ENCODE results near the gene SYVN1. TPM values are rescaled to one million over a fixed set of nuclear protein-coding genes. Genes with fewer than 3 reads are reported as not detected.

The SYVN1 gene
- total and polyA plus RNA-seq, 10 donors = 35.1 to 152 (median 98.6) TPM

- DNase-seq = peak; percentile 99
- H3K27me3 ChIP-seq (replicated peaks in 1 of 7) = no peaks in the 10 kb centered on the region
- TF ChIP-seq CTCF (IDR thresholded peaks at IDR 0.05 in 8 of 11, conservative IDR thresholded peaks at IDR 0.05 in 3 of 11) = peak in 1 of 11 experiments; percentile 29
- peak; percentile 89 to 96 (median 94) for TF ChIP-seq POLR2AphosphoS5 (IDR thresholded peaks at IDR 0.05)
- TF ChIP-seq POLR2A (IDR thresholded peaks at IDR 0.05) = peak in 1 of 3 donors; percentile 72
- WGBS, 5 donors = 0 to 1% (median 1%) methylated on average over 34 to 64 of the region's 64 CpGs
- H3K4me3 ChIP-seq = peak within 1 kb of the TSS; percentile 54 to 77 (median 57)
- peaks cover 0 to 50% (median 36%) of the 10 kb centered on the region in 6 donors for H3K36me3 ChIP-seq
- no peaks in the 10 kb centered on the region for H3K9me3 ChIP-seq
- peak within 1 kb of the TSS; percentile 35 to 84 (median 76) for H3K27ac ChIP-seq
- intact Hi-C loops (cut with DNase I; ENCODE audit: low total_unique reads) = no loop called here
- peaks cover 40 to 69% (median 56%) of the 10 kb centered on the region in 6 donors for H3K4me1 ChIP-seq
These were observed 22.4 kb downstream of the SYVN1 start, which contains the start of gene TM7SF2 for GRCh38 chr11:65111744-65112545. Gene TM7SF2, plus strand, starts transcription at chr11:65111872. Its CDS starts 144 bp downstream, at chr11:65112016.

- peak overlapping the region in 7 of 8 donors; percentile 54 to 77 (median 57) for H3K4me3 ChIP-seq
- TF ChIP-seq POLR2AphosphoS5 (IDR thresholded peaks at IDR 0.05) (no peak), CTCF (IDR thresholded peaks at IDR 0.05 in 8 of 11, conservative IDR thresholded peaks at IDR 0.05 in 3 of 11) (no peak), POLR2A (IDR thresholded peaks at IDR 0.05) (no peak)
- 64 to 69% (median 66%) methylated on average over 27 to 31 of the region's 31 CpGs for WGBS, 5 donors
- peak overlapping the region in 7 of 8 donors; percentile 35 to 84 (median 77) for H3K27ac ChIP-seq
- no peaks in the 10 kb centered on the region for H3K27me3 ChIP-seq (replicated peaks in 1 of 7)
- intact Hi-C loops (cut with DNase I; ENCODE audit: low total_unique reads) = no loop called here
- DNase-seq = no peak
- H3K36me3 ChIP-seq = peaks cover 0 to 51% (median 35%) of the 10 kb centered on the region in 6 donors
- H3K4me1 ChIP-seq = peaks cover 36 to 62% (median 49%) of the 10 kb centered on the region in 6 donors
- no peaks in the 10 kb centered on the region for H3K9me3 ChIP-seq
These were observed 23.1 kb downstream of the SYVN1 start for GRCh38 chr11:65111159-65111743.

- Histone ChIP-seq H3K4me1 (peaks cover 28 to 53% (median 42%) of the 10 kb centered on the region in 6 donors), H3K27me3 (replicated peaks in 1 of 7) (no peaks in the 10 kb centered on the region), H3K36me3 (peaks cover 0 to 51% (median 31%) of the 10 kb centered on the region in 6 donors), H3K27ac (peak overlapping the region; percentile 32 to 84 (median 58)), H3K4me3 (no peak overlapping the region), H3K9me3 (no peaks in the 10 kb centered on the region)
- TF ChIP-seq POLR2AphosphoS5 (IDR thresholded peaks at IDR 0.05) = peak; percentile 46 to 61 (median 49)
- TF ChIP-seq POLR2A (IDR thresholded peaks at IDR 0.05) = no peak
- peak; percentile 97 to 100 (median 99) for TF ChIP-seq CTCF (IDR thresholded peaks at IDR 0.05 in 8 of 11, conservative IDR thresholded peaks at IDR 0.05 in 3 of 11)
- intact Hi-C loops (cut with DNase I; ENCODE audit: low total_unique reads) = no loop called here
- DNase-seq = peak; percentile 95
- 14 to 20% (median 15%) methylated on average over 12 to 18 of the region's 18 CpGs for WGBS, 5 donors
These were observed 23.9 kb downstream of the SYVN1 start for GRCh38 chr11:65110354-65110861.
